ENCODE data around the gene POLD1. TPM values are rescaled to one million over a fixed set of nuclear protein-coding genes. Genes with fewer than 3 reads are reported as not detected.
"Not testable (repeated sequence)": the region's sequence is repeated elsewhere in the genome, so short reads cannot be mapped to it uniquely, and the experiment has no call there.

POLD1 gene
- total RNA-seq: 10 to 100 TPM; 10.8 to 28.2 (median 15.5) TPM

GRCh38 chr19:50383852-50384684 lies at the start of gene POLD1:
TSS of gene POLD1 (plus strand) at chr19:50384347. CDS start at chr19:50398852, 14,505 bp downstream.
- Histone ChIP-seq H3K9me3 (no peaks in the 10 kb centered on the region), H3K4me1 (peaks cover 0 to 50% (median 27%) of the 10 kb centered on the region in 4 donors), H3K36me3 (peaks cover 0 to 60% (median 9%) of the 10 kb centered on the region in 3 donors), H3K4me3 (peak within 1 kb of the TSS; percentile 58 to 69 (median 66)), H3K27ac (peak within 1 kb of the TSS; percentile 82 to 92 (median 86)), H3K27me3 (no peaks in the 10 kb centered on the region)
- peak; percentile 96 to 98 for DNase-seq (ENCODE audit: low spot score in 2 of 2)
- 1 to 2% methylated on average over 51 to 62 of the region's 78 CpGs for WGBS, 2 donors
- TF ChIP-seq POLR2A (IDR thresholded peaks at IDR 0.05) (peak in 1 of 2 donors; percentile 40), CTCF (IDR thresholded peaks at IDR 0.05) (peak in 2 of 5 experiments; percentile 13 to 25), EP300 (IDR thresholded peaks at IDR 0.05) (peak; percentile 76 to 89)

GRCh38 chr19:50334741-50335421 lies 49.3 kb upstream of the POLD1 start:
- Histone ChIP-seq H3K9me3 (no peaks in the 10 kb centered on the region), H3K36me3 (no peaks in the 10 kb centered on the region), H3K27me3 (peaks cover 0 to 57% of the 10 kb centered on the region in 2 donors), H3K4me1 (peaks cover 0 to 42% (median 10%) of the 10 kb centered on the region in 4 donors), H3K27ac (no peak overlapping the region), H3K4me3 (no peak overlapping the region)
- 92 to 95% methylated on average over 12 of the region's 12 CpGs for WGBS, 2 donors
- TF ChIP-seq POLR2A (IDR thresholded peaks at IDR 0.05) (no peak), EP300 (IDR thresholded peaks at IDR 0.05) (no peak), CTCF (IDR thresholded peaks at IDR 0.05) (no peak)
- DNase-seq (ENCODE audit: low spot score in 2 of 2): no peak

GRCh38 chr19:50337031-50337430 lies 47.1 kb upstream of the POLD1 start:
- not testable (repeated sequence) for H3K4me3 ChIP-seq; H3K36me3 ChIP-seq; H3K9me3 ChIP-seq; DNase-seq (ENCODE audit: low spot score in 2 of 2); H3K27ac ChIP-seq
- H3K27me3 ChIP-seq: peaks cover 0 to 35% of the 10 kb centered on the region in 2 donors
- WGBS, 2 donors: 77 to 84% methylated on average over 6 of the region's 6 CpGs
- peaks cover 0 to 22% (median 0%) of the 10 kb centered on the region in 4 donors for H3K4me1 ChIP-seq

- Histone ChIP-seq H3K27me3 (peaks cover 0 to 2% of the 10 kb centered on the region in 2 donors), H3K4me3 (no peak overlapping the region), H3K4me1 (no peaks in the 10 kb centered on the region), H3K9me3 (peaks cover 0 to 14% (median 0%) of the 10 kb centered on the region in 4 donors), H3K27ac (no peak overlapping the region), H3K36me3 (no peaks in the 10 kb centered on the region)
- TF ChIP-seq CTCF (IDR thresholded peaks at IDR 0.05) (no peak), POLR2A (IDR thresholded peaks at IDR 0.05) (no peak), EP300 (IDR thresholded peaks at IDR 0.05) (no peak)
- DNase-seq (ENCODE audit: low spot score in 2 of 2): no peak
These were observed 43.8 kb upstream of the POLD1 start for GRCh38 chr19:50340331-50340730.

GRCh38 chr19:50341091-50341564 lies 43.0 kb upstream of the POLD1 start:
- no peak for TF ChIP-seq CTCF (IDR thresholded peaks at IDR 0.05)
- no peak for TF ChIP-seq EP300 (IDR thresholded peaks at IDR 0.05)
- no peak for TF ChIP-seq POLR2A (IDR thresholded peaks at IDR 0.05)
- no peaks in the 10 kb centered on the region for H3K36me3 ChIP-seq
- 81 to 85% methylated on average over 3 of the region's 3 CpGs for WGBS, 2 donors
- no peaks in the 10 kb centered on the region for H3K4me1 ChIP-seq
- no peak overlapping the region for H3K4me3 ChIP-seq
- H3K27me3 ChIP-seq: no peaks in the 10 kb centered on the region
- H3K27ac ChIP-seq: no peak overlapping the region
- no peak for DNase-seq (ENCODE audit: low spot score in 2 of 2)
- H3K9me3 ChIP-seq: peaks cover 0 to 16% (median 0%) of the 10 kb centered on the region in 4 donors

All from tibial nerve (tissue), 4 donors.